ENCODE results near the gene ZAR1.

Gene ZAR1

GRCh38 chr4:48470570-48470969, 19.5 kb upstream of the ZAR1 start:
- TF ChIP-seq REST (IDR thresholded peaks at IDR 0.05; ENCODE audit: low read depth): no peak
- TF ChIP-seq CEBPB (IDR thresholded peaks at IDR 0.05): no peak
- TF ChIP-seq TCF12 (IDR thresholded peaks at IDR 0.05; ENCODE audit: low read depth): no peak
- TF ChIP-seq CREB1 (IDR thresholded peaks at IDR 0.05; ENCODE audit: low read depth): no peak

GRCh38 chr4:48472794-48473193, 17.3 kb upstream of the ZAR1 start:
- no peak for TF ChIP-seq ZBTB7A (IDR thresholded peaks at IDR 0.05; ENCODE audit: low read depth)
- TF ChIP-seq YY1 (IDR thresholded peaks at IDR 0.05; ENCODE audit: low read depth): no peak
- no peak for TF ChIP-seq RAD21 (IDR thresholded peaks at IDR 0.05; ENCODE audit: low read depth)
- no peak for TF ChIP-seq MAX (IDR thresholded peaks at IDR 0.05)
- TF ChIP-seq TAF1 (IDR thresholded peaks at IDR 0.05; ENCODE audit: low read depth): no peak
- no peak for TF ChIP-seq REST (IDR thresholded peaks at IDR 0.05; ENCODE audit: low read depth)
- no peak for TF ChIP-seq CREB1 (IDR thresholded peaks at IDR 0.05; ENCODE audit: low read depth)
- no peak for TF ChIP-seq USF1 (IDR thresholded peaks at IDR 0.05)

GRCh38 chr4:48475770-48476169, 14.3 kb upstream of the ZAR1 start:
- TF ChIP-seq EP300 (IDR thresholded peaks at IDR 0.05; ENCODE audit: borderline replicate concordance) (no peak), CEBPB (IDR thresholded peaks at IDR 0.05) (no peak), REST (IDR thresholded peaks at IDR 0.05; ENCODE audit: low read depth) (no peak), CREB1 (IDR thresholded peaks at IDR 0.05; ENCODE audit: low read depth) (no peak), EGR1 (IDR thresholded peaks at IDR 0.05) (no peak), NFIC (IDR thresholded peaks at IDR 0.05) (no peak), TAF1 (IDR thresholded peaks at IDR 0.05; ENCODE audit: low read depth) (no peak), YY1 (IDR thresholded peaks at IDR 0.05; ENCODE audit: low read depth) (no peak), RAD21 (IDR thresholded peaks at IDR 0.05; ENCODE audit: low read depth) (no peak), FOXM1 (IDR thresholded peaks at IDR 0.05; ENCODE audit: borderline replicate concordance, low read depth) (no peak), MAX (IDR thresholded peaks at IDR 0.05) (no peak), ZBTB7A (IDR thresholded peaks at IDR 0.05; ENCODE audit: low read depth) (no peak), TCF12 (IDR thresholded peaks at IDR 0.05; ENCODE audit: low read depth) (no peak)

- TF ChIP-seq TCF12 (IDR thresholded peaks at IDR 0.05; ENCODE audit: low read depth) (no peak), NFIC (IDR thresholded peaks at IDR 0.05) (no peak), TAF1 (IDR thresholded peaks at IDR 0.05; ENCODE audit: low read depth) (no peak), CREB1 (IDR thresholded peaks at IDR 0.05; ENCODE audit: low read depth) (no peak), TEAD4 (IDR thresholded peaks at IDR 0.05) (no peak), USF1 (IDR thresholded peaks at IDR 0.05) (no peak), MAX (IDR thresholded peaks at IDR 0.05) (no peak)
These were observed 11.8 kb upstream of the ZAR1 start for GRCh38 chr4:48478273-48478672.

- no peak for TF ChIP-seq NFIC (IDR thresholded peaks at IDR 0.05)
- no peak for TF ChIP-seq ZBTB7A (IDR thresholded peaks at IDR 0.05; ENCODE audit: low read depth)
- TF ChIP-seq TCF12 (IDR thresholded peaks at IDR 0.05; ENCODE audit: low read depth): no peak
- TF ChIP-seq TAF1 (IDR thresholded peaks at IDR 0.05; ENCODE audit: low read depth): no peak
- TF ChIP-seq USF1 (IDR thresholded peaks at IDR 0.05): no peak
- TF ChIP-seq TEAD4 (IDR thresholded peaks at IDR 0.05): no peak
- TF ChIP-seq REST (IDR thresholded peaks at IDR 0.05; ENCODE audit: low read depth): no peak
- TF ChIP-seq EP300 (IDR thresholded peaks at IDR 0.05; ENCODE audit: borderline replicate concordance): no peak
These were observed 8.5 kb upstream of the ZAR1 start for GRCh38 chr4:48481581-48481980.

All from Ishikawa (cell line).